Kidney (tissue), 14 donors: ENCODE measurements around the gene C22orf23. TPM values are rescaled to one million over a fixed set of nuclear protein-coding genes. Genes with fewer than 3 reads are reported as not detected.

Source experiments
- DNase-seq, 5 donors: peaks; one replicate each; pipeline ENCODE4 v3.0.0-alpha.2; 2013 to 2020
- FAIRE-seq: peaks from 2 replicates; lab custom pipeline; 2012; peaks lifted over from hg19 to GRCh38; lab: Jason Lieb, UNC
- H3K27ac ChIP-seq, 2 donors: one replicate each; pipeline ENCODE4 v1.7.0; 2013; ENCODE audit warnings: low read depth in 2 of 2, low read length in 2 of 2, inconsistent platforms in 1 of 2
- H3K27me3 ChIP-seq: one replicate; pipeline ENCODE4 v1.7.1; 2013; ENCODE audit warnings: low read length, inconsistent platforms; ENCODE audit not compliant: control insufficient read depth, insufficient read depth
- H3K36me3 ChIP-seq, 3 donors: one replicate each; pipeline versions ENCODE4 v1.7.0 to v1.7.1; 2013; ENCODE audit warnings: low read length in 3 of 3, control low read depth in 1 of 3, inconsistent platforms in 1 of 3; ENCODE audit not compliant: insufficient read depth in 3 of 3, control insufficient read depth in 2 of 3
- H3K4me1 ChIP-seq, 3 donors: one replicate each; pipeline versions ENCODE4 v1.7.0 to v1.7.1; 2013; ENCODE audit warnings: low read length in 3 of 3, inconsistent platforms in 1 of 3, low read depth in 1 of 3; ENCODE audit not compliant: control insufficient read depth in 2 of 3, insufficient read depth in 2 of 3
- H3K4me3 ChIP-seq, 3 donors: one replicate each; pipeline versions ENCODE4 v1.7.0 to v1.8.1; 2013; ENCODE audit warnings: low read length in 3 of 3, control low read depth in 1 of 3, inconsistent platforms in 1 of 3
- H3K9ac ChIP-seq, 3 donors: one replicate each; pipeline versions ENCODE4 v1.7.0 to v1.7.1; 2013; ENCODE audit warnings: low read length in 3 of 3, control low read depth in 1 of 3, inconsistent platforms in 1 of 3
- H3K9me3 ChIP-seq, 3 donors: one replicate each; pipeline versions ENCODE4 v1.7.0 to v1.7.1; 2013; ENCODE audit warnings: low read length in 3 of 3, control low read depth in 1 of 3, inconsistent platforms in 1 of 3; ENCODE audit not compliant: control insufficient read depth in 2 of 3, insufficient read depth in 1 of 3
- intact Hi-C: fragments of 100-400 bp; cut with DNase I; formaldehyde crosslinking; loops from one replicate; pipeline ENCODE4 v1.11.1; 2022
- polyA plus RNA-seq: library from polyadenylated mRNA; stranded (reverse); fragments of 350-450 nt; fragmentation: Illumina TruSeq; extraction: RNeasy Lipid Tissue Mini Kit (QIAGEN cat#74804); gene quantifications from one replicate; pipeline ENCODE4 v1.2.3, GENCODE V29; 2014; ENCODE audit warnings: low read depth, low replicate concordance; ENCODE audit not compliant: insufficient read depth
- total RNA-seq: library from RNA; stranded (reverse); fragmentation: NEBNext Ultra II Directional; extraction: Animal tissue kit (Norgen Biotek cat#: 25700); gene quantifications from one replicate; pipeline ENCODE4 v1.2.1, GENCODE V29; 2021
- TF ChIP-seq, protein P1 (sequence below): IDR thresholded peaks from 3 replicates; pipeline ENCODE4 v1.5.1; 2012; ENCODE audit warnings: mild to moderate bottlenecking, moderate library complexity, borderline replicate concordance; ENCODE audit not compliant: insufficient read depth; ENCODE audit errors: extremely low read depth
- donor health status: control.
- donor health status: control.
- donor health status: control.
- donor health status: control.
- donor health status: control.
- donor health status: DM: yes; HTN: yes; CAD: no.
- donor health status: Normal renal cell carcinoma (clear cell type).

C22orf23 gene
- total and polyA plus RNA-seq, 2 donors from 2014 or later = 0.57 to 1.0 TPM

- Histone ChIP-seq H3K27me3 (no peaks in the 10 kb centered on the region), H3K27ac (no peak overlapping the region), H3K36me3 (peaks cover 3 to 12% (median 8%) of the 10 kb centered on the region in 3 donors), H3K4me1 (peaks cover 0 to 12% (median 12%) of the 10 kb centered on the region in 3 donors), H3K4me3 (no peak overlapping the region), H3K9ac (no peak overlapping the region), H3K9me3 (no peaks in the 10 kb centered on the region)
- TF ChIP-seq, protein P1, sequence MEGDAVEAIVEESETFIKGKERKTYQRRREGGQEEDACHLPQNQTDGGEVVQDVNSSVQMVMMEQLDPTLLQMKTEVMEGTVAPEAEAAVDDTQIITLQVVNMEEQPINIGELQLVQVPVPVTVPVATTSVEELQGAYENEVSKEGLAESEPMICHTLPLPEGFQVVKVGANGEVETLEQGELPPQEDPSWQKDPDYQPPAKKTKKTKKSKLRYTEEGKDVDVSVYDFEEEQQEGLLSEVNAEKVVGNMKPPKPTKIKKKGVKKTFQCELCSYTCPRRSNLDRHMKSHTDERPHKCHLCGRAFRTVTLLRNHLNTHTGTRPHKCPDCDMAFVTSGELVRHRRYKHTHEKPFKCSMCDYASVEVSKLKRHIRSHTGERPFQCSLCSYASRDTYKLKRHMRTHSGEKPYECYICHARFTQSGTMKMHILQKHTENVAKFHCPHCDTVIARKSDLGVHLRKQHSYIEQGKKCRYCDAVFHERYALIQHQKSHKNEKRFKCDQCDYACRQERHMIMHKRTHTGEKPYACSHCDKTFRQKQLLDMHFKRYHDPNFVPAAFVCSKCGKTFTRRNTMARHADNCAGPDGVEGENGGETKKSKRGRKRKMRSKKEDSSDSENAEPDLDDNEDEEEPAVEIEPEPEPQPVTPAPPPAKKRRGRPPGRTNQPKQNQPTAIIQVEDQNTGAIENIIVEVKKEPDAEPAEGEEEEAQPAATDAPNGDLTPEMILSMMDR = peak; percentile 20
- FAIRE-seq (no peak), DNase-seq (peak in 1 of 5 donors; percentile 59)
- intact Hi-C loops = no loop called here
Observed at GRCh38 chr22:37930270-37930951, 23.0 kb downstream of the C22orf23 start.

GRCh38 chr22:37929390-37929789 lies 24.0 kb downstream of the C22orf23 start:
- Histone ChIP-seq H3K27ac (no peak overlapping the region), H3K9ac (no peak overlapping the region), H3K4me1 (peaks cover 0 to 12% (median 12%) of the 10 kb centered on the region in 3 donors), H3K36me3 (peaks cover 3 to 12% (median 8%) of the 10 kb centered on the region in 3 donors), H3K4me3 (no peak overlapping the region), H3K9me3 (no peaks in the 10 kb centered on the region), H3K27me3 (no peaks in the 10 kb centered on the region)
- intact Hi-C loops = no loop called here
- DNase-seq = no peak
- no peak for FAIRE-seq
- TF ChIP-seq, protein P1 = no peak

- Histone ChIP-seq H3K9ac (no peak overlapping the region), H3K4me1 (no peaks in the 10 kb centered on the region), H3K27ac (no peak overlapping the region), H3K9me3 (no peaks in the 10 kb centered on the region), H3K4me3 (no peak overlapping the region), H3K36me3 (peaks cover 3 to 9% (median 8%) of the 10 kb centered on the region in 3 donors), H3K27me3 (no peaks in the 10 kb centered on the region)
- no peak for DNase-seq
- TF ChIP-seq, protein P1 = no peak
- no peak for FAIRE-seq
- intact Hi-C loops = no loop called here
Observed at GRCh38 chr22:37927637-37927936, 25.8 kb downstream of the C22orf23 start.
